Measurements from ENCODE around the gene CHD9.

- no peak for TF ChIP-seq CTCF (IDR thresholded peaks at IDR 0.05; ENCODE audit: poor library complexity, severe bottlenecking)
- no peak for TF ChIP-seq MXI1 (conservative IDR thresholded peaks at IDR 0.05; ENCODE audit: poor library complexity, severe bottlenecking)
- no peak for TF ChIP-seq EZH2 (IDR thresholded peaks at IDR 0.05; ENCODE audit: borderline replicate concordance, insufficient read depth, low read length, poor library complexity, severe bottlenecking)
- TF ChIP-seq POLR2AphosphoS5 (IDR thresholded peaks at IDR 0.05): no peak
- no peak for TF ChIP-seq SMC3 (conservative IDR thresholded peaks at IDR 0.05; ENCODE audit: poor library complexity)
- no peak for TF ChIP-seq RAD21 (conservative IDR thresholded peaks at IDR 0.05)
- TF ChIP-seq EP300 (conservative IDR thresholded peaks at IDR 0.05; ENCODE audit: poor library complexity, severe bottlenecking): no peak
These were observed 40.5 kb upstream of the CHD9 start for GRCh38 chr16:53014287-53014686.

Measured in neural cell (in vitro differentiated cells).